Mesothelial cell of epicardium (in vitro differentiated cells): ENCODE results near the gene RMP24.
A peak's percentile ranks its signal among the peaks of the same experiment; 100 is the strongest.
"Not testable (repeated sequence)": the region's sequence is repeated elsewhere in the genome, so short reads cannot be mapped to it uniquely, and the experiment has no call there.

Experiments used
- DNase-seq, 2 experiments: peaks; one replicate each; pipeline ENCODE4 v3.0.0; 2021; ENCODE audit warnings: low spot score in 2 of 2; ENCODE audit not compliant: unreplicated experiment in 2 of 2
- H3K27ac Mint-ChIP-seq: 2 replicates; pipeline ENCODE4 v1.8.0; 2021; ENCODE audit warnings: mixed read lengths
- H3K27me3 Mint-ChIP-seq: 2 replicates; pipeline ENCODE4 v1.8.0; 2021; ENCODE audit warnings: low read depth, mixed read lengths
- H3K36me3 Mint-ChIP-seq: 2 replicates; pipeline ENCODE4 v1.8.0; 2021; ENCODE audit warnings: mixed read lengths
- H3K4me1 Mint-ChIP-seq: 2 replicates; pipeline ENCODE4 v1.8.0; 2021; ENCODE audit warnings: mixed read lengths
- H3K4me3 Mint-ChIP-seq: 2 replicates; pipeline ENCODE4 v1.8.0; 2021; ENCODE audit warnings: mild to moderate bottlenecking, moderate library complexity, mixed read lengths
- H3K9me3 Mint-ChIP-seq: 2 replicates; pipeline ENCODE4 v1.8.0; 2021; ENCODE audit warnings: mixed read lengths
- TF ChIP-seq, protein P1 (sequence below): fragments of 200-600 bp; sonication (generic); IDR thresholded peaks from one replicate; pipeline ENCODE4 v1.5.0; 2021; ENCODE audit warnings: antibody characterized with exemption; ENCODE audit not compliant: unreplicated experiment

Gene RMP24

DNA sequence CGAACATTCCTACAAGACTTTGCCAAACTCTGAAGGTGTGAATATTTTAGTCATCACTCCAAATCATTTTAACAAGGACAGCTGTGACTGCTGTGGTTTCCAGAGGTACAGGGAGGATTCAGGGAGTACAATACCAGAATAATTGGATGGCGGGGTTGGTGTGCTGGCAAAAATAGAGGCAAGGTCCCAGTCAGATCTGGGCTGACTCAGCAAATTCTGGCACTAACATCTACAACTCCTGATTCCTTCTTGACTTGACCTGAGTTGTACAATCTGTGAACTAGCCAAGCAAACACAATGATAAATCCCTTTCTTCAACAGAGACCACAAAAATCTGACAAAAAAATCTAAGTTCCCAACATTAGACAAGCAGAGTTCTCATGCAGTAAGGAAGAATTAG is 40.4 kb downstream of the RMP24 start:
- Mint-ChIP-seq H3K36me3 (no peaks in the 10 kb centered on the region), H3K27me3 (no peaks in the 10 kb centered on the region), H3K27ac (no peak overlapping the region), H3K4me1 (peaks cover 5% of the 10 kb centered on the region), H3K4me3 (no peak overlapping the region), H3K9me3 (no peaks in the 10 kb centered on the region)
- DNase-seq, result no peak
- TF ChIP-seq, protein P1, sequence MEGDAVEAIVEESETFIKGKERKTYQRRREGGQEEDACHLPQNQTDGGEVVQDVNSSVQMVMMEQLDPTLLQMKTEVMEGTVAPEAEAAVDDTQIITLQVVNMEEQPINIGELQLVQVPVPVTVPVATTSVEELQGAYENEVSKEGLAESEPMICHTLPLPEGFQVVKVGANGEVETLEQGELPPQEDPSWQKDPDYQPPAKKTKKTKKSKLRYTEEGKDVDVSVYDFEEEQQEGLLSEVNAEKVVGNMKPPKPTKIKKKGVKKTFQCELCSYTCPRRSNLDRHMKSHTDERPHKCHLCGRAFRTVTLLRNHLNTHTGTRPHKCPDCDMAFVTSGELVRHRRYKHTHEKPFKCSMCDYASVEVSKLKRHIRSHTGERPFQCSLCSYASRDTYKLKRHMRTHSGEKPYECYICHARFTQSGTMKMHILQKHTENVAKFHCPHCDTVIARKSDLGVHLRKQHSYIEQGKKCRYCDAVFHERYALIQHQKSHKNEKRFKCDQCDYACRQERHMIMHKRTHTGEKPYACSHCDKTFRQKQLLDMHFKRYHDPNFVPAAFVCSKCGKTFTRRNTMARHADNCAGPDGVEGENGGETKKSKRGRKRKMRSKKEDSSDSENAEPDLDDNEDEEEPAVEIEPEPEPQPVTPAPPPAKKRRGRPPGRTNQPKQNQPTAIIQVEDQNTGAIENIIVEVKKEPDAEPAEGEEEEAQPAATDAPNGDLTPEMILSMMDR, result no peak

DNA sequence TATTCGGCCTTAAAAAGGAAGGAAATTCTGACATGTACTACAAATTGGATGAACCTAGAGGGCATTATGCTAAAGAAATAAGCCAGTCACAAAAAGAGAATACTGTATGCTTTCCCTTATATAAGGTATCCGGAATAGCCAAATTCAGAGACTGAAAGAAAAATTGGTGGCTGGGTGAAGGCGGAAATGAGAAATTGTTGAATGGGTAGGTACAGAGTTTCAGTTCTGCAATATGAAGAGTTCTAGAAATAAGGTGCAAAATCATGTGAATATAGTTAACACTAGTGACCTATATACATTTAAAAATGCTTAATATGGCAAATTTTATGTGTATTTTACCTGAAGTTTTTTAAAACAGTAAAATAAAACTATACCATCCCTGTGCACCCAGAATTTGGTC is 43.1 kb downstream of the RMP24 start:
- H3K9me3 Mint-ChIP-seq, result no peaks in the 10 kb centered on the region
- H3K27ac Mint-ChIP-seq, result no peak overlapping the region
- H3K36me3 Mint-ChIP-seq, result no peaks in the 10 kb centered on the region
- DNase-seq, result no peak
- TF ChIP-seq, protein P1, result no peak
- peaks cover 5% of the 10 kb centered on the region for H3K4me1 Mint-ChIP-seq
- no peaks in the 10 kb centered on the region for H3K27me3 Mint-ChIP-seq
- H3K4me3 Mint-ChIP-seq, result no peak overlapping the region

DNA sequence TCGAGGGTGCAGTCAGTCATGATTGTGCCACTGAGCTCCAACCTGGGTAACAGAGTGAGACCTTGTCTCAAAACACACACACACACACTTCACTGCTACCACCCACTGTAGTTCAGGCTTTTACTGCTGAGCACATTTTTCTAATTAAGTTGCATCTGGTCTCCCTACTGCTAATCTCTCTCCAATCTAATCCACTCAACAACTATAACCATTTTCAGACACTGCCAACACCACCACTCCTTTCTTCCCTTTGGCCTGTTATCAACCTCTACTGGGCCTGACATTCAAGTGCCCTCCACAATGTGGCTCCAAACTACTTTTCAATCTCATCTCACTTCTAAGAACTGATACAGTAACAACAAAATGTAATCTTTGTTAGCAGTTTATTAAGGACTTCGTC is 44.8 kb downstream of the RMP24 start:
- no peak overlapping the region for H3K4me3 Mint-ChIP-seq
- H3K27me3 Mint-ChIP-seq, result no peaks in the 10 kb centered on the region
- no peaks in the 10 kb centered on the region for H3K9me3 Mint-ChIP-seq
- H3K4me1 Mint-ChIP-seq, result peaks cover 8% of the 10 kb centered on the region
- DNase-seq, result no peak
- TF ChIP-seq, protein P1, result no peak
- H3K36me3 Mint-ChIP-seq, result no peaks in the 10 kb centered on the region
- peak overlapping the region; percentile 22 for H3K27ac Mint-ChIP-seq

DNA sequence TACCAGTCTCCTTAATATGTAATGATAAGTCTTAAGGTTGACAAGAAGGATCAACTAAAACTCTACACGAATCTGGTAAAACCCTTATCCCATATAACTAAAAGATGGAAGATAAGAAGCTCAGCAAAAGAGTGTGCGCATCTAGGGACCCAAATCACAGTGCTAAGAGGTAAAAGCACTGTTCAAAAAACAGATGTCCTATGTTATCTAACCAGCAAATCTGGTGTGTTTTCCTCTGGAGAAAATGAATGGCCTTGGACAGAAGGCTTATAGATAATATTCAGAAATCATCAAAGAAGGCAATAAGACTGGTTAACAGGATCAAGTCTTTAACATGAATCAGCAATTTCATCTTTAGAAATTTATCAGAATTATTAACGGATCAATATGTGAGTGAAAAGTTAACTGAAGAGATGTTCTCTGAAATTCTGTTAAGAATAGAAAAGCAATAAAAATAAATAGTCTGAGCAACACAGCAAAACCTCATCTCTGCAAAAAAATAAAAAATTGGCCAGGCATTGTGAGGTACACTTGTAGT is 47.8 kb downstream of the RMP24 start:
- Mint-ChIP-seq H3K36me3 (peaks cover 2% of the 10 kb centered on the region), H3K27ac (no peak overlapping the region), H3K9me3 (no peaks in the 10 kb centered on the region), H3K27me3 (no peaks in the 10 kb centered on the region), H3K4me3 (no peak overlapping the region), H3K4me1 (peaks cover 24% of the 10 kb centered on the region)
- TF ChIP-seq, protein P1, result no peak
- DNase-seq, result no peak

DNA sequence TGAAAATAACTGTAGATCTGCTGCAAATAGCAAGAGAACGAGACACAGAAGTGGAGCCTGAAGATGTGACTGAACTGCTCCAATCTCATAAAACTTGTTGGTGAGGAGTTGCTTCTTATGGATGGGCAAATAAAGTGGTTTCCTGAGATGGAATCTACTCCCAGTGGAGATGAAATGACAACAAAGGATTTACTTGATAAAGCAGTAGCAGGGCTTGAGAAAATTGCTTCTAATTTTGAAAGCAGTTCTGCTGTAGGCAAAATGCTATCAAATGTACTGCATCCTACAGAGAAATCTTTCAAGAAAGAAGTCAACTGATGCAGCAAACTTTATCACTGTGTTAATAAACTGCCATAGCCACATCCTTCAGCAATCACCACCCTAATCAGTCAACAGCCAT is 50.9 kb downstream of the RMP24 start:
- Mint-ChIP-seq H3K4me3 (no peak overlapping the region), H3K4me1 (peaks cover 24% of the 10 kb centered on the region), H3K9me3 (no peaks in the 10 kb centered on the region), H3K36me3 (peaks cover 17% of the 10 kb centered on the region), H3K27me3 (no peaks in the 10 kb centered on the region), H3K27ac (peak overlapping the region; percentile 51)
- TF ChIP-seq, protein P1, result no peak
- no peak for DNase-seq

DNA sequence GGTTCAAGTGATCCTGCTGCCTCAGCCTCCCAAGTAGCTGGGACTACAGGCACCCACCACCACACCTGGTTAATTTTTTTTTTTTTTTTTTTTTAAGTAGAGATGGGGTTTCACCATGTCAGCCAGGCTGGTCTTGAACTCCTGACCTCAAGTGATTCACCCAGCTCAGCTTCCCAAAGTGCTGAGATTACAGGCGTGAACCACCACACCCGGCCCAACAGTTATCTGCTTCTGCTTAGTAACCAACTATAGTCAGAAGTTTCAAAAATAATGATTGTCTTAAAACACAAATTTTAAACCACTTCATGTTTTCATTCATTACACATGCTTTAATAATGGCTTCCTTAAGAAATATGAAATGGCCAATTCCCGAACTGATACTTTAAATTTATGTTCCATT is 51.8 kb downstream of the RMP24 start:
- H3K4me3 Mint-ChIP-seq, H3K9me3 Mint-ChIP-seq: not testable (repeated sequence)
- peaks cover 28% of the 10 kb centered on the region for H3K4me1 Mint-ChIP-seq

More for the DNA sequence above, 51.8 kb downstream of the RMP24 start:
- not testable (repeated sequence) for DNase-seq, H3K27ac Mint-ChIP-seq, H3K27me3 Mint-ChIP-seq
- peaks cover 24% of the 10 kb centered on the region for H3K36me3 Mint-ChIP-seq
